CD4-positive, alpha-beta T cell treated with Interleukin-17A for 1 hour (primary cell): ENCODE data around the gene GAA.
"Not testable (repeated sequence)": the region's sequence is repeated elsewhere in the genome, so short reads cannot be mapped to it uniquely, and the experiment has no call there.

ENCODE experiments used
- DNase-seq: peaks from one replicate; pipeline ENCODE4 v3.0.0-alpha.2; 2020

The GAA gene

GRCh38 chr17:80084773-80085172 is 16.6 kb upstream of the GAA start:
- DNase-seq, result no peak

- DNase-seq, result no peak
Measured at GRCh38 chr17:80086081-80086480, 15.3 kb upstream of the GAA start.

GRCh38 chr17:80086616-80087015 is 14.8 kb upstream of the GAA start:
- DNase-seq, result no peak

GRCh38 chr17:80087346-80088265 is 13.8 kb upstream of the GAA start:
- DNase-seq, result no peak

- DNase-seq, result no peak
Measured at GRCh38 chr17:80089762-80090161, 11.6 kb upstream of the GAA start.

- not testable (repeated sequence) for DNase-seq
Measured at GRCh38 chr17:80090164-80090563, 11.2 kb upstream of the GAA start.

GRCh38 chr17:80091376-80091775 is 10.0 kb upstream of the GAA start:
- no peak for DNase-seq

GRCh38 chr17:80092959-80093358 is 8.4 kb upstream of the GAA start:
- DNase-seq, result no peak

- DNase-seq, result no peak
Measured at GRCh38 chr17:80095038-80095843, 6.1 kb upstream of the GAA start.

GRCh38 chr17:80095844-80096475 is 5.4 kb upstream of the GAA start:
- no peak for DNase-seq

GRCh38 chr17:80096561-80097021 is 4.8 kb upstream of the GAA start:
- no peak for DNase-seq

- DNase-seq, result no peak
Measured at GRCh38 chr17:80097127-80097621, 4.2 kb upstream of the GAA start.

GRCh38 chr17:80097844-80098691 is 3.3 kb upstream of the GAA start:
- no peak for DNase-seq

GRCh38 chr17:80099291-80100034 is 1.9 kb upstream of the GAA start:
- DNase-seq, result no peak

GRCh38 chr17:80100035-80100323 is 1.4 kb upstream of the GAA start:
- no peak for DNase-seq

- DNase-seq, result no peak
Measured at GRCh38 chr17:80101946-80102663, 724 bp downstream of the GAA start.

- DNase-seq, result no peak
Measured at GRCh38 chr17:80102664-80103448, 1.5 kb downstream of the GAA start.

- no peak for DNase-seq
Measured at GRCh38 chr17:80103449-80104085, 2.2 kb downstream of the GAA start.

- no peak for DNase-seq
Measured at GRCh38 chr17:80104321-80104955, 3.1 kb downstream of the GAA start.
